OCI-LY7 (cell line): ENCODE measurements around the gene XIRP2. TPM values are rescaled to one million over a fixed set of nuclear protein-coding genes. Genes with fewer than 3 reads are reported as not detected.

ENCODE experiments used
- BruUV-seq: library from RNA; stranded (reverse); fragments of 400-500 nt; replicated peaks from 2 replicates; lab custom pipeline; 2021; lab: Mats Ljungman, UMichigan
- CTCF ChIA-PET: fragments of 300-600 bp; sonication (Branson Sonifier 250); formaldehyde crosslinking; loops from one replicate; lab custom pipeline; 2022; ENCODE audit warnings: antibody characterized with exemption; ENCODE audit not compliant: unreplicated experiment; lab: Charles Lee
- POLR2A ChIA-PET: fragments of 300-600 bp; sonication (Branson Sonifier 250); formaldehyde crosslinking; loops from one replicate; lab custom pipeline; 2022; ENCODE audit warnings: antibody characterized with exemption; lab: Charles Lee
- DNase-seq: peaks from one replicate; pipeline ENCODE4 v3.0.0-alpha.2; 2015; ENCODE audit warnings: low spot score
- H2AFZ ChIP-seq: fragments of 200-600 bp; sonication (generic), shearing (Covaris generic); 2 replicates; pipeline ENCODE4 v1.6.1; 2014; ENCODE audit warnings: mild to moderate bottlenecking, antibody characterized with exemption, low read length, moderate library complexity
- H3K27ac ChIP-seq: fragments of 200-600 bp; sonication (generic); 2 replicates; pipeline ENCODE4 v1.5.1; 2014; ENCODE audit warnings: mixed run types, low read depth, mild to moderate bottlenecking, moderate library complexity, low read length, inconsistent platforms; ENCODE audit not compliant: poor library complexity, severe bottlenecking
- H3K36me3 ChIP-seq: fragments of 200-600 bp; sonication (generic); 2 replicates; pipeline ENCODE4 v1.6.1; 2014; ENCODE audit warnings: mild to moderate bottlenecking, antibody characterized with exemption, low read length, moderate library complexity, mixed read lengths; ENCODE audit not compliant: insufficient read depth
- H3K4me1 ChIP-seq: fragments of 200-600 bp; sonication (generic); 2 replicates; pipeline ENCODE4 v1.5.1; 2014; ENCODE audit warnings: mild to moderate bottlenecking, low read length; ENCODE audit not compliant: insufficient read depth, poor library complexity, severe bottlenecking
- H3K4me2 ChIP-seq: fragments of 200-600 bp; sonication (generic); 2 replicates; pipeline ENCODE4 v1.6.1; 2014; ENCODE audit warnings: mild to moderate bottlenecking, low read length
- H3K4me3 ChIP-seq: fragments of 200-600 bp; sonication (generic); 2 replicates; pipeline ENCODE4 v1.5.1; 2014; ENCODE audit warnings: mild to moderate bottlenecking, low read depth, low read length; ENCODE audit not compliant: poor library complexity, severe bottlenecking
- H3K79me2 ChIP-seq: fragments of 200-600 bp; sonication (generic); 2 replicates; pipeline ENCODE4 v1.6.1; 2016; ENCODE audit warnings: low read depth, mild to moderate bottlenecking, low read length, moderate library complexity, mixed read lengths; ENCODE audit not compliant: insufficient read depth
- H3K9me2 ChIP-seq: fragments of 200-600 bp; sonication (generic); 2 replicates; pipeline ENCODE4 v1.6.1; 2016; ENCODE audit warnings: mild to moderate bottlenecking, low read length, mixed read lengths; ENCODE audit not compliant: insufficient read depth
- H3K9me3 ChIP-seq: fragments of 200-600 bp; sonication (generic); 2 replicates; pipeline ENCODE4 v1.6.1; 2014; ENCODE audit warnings: mild to moderate bottlenecking, mixed run types, low read length, mixed read lengths
- H4K20me1 ChIP-seq: fragments of 200-600 bp; sonication (generic); 2 replicates; pipeline ENCODE4 v1.6.1; 2014; ENCODE audit warnings: mild to moderate bottlenecking, antibody characterized with exemption, low read length, moderate library complexity, mixed read lengths; ENCODE audit not compliant: insufficient read depth
- CTCF ChIP-seq: fragments of 200-600 bp; sonication (generic); conservative IDR thresholded peaks from 2 replicates; pipeline ENCODE4 v1.5.1; 2014; ENCODE audit warnings: mild to moderate bottlenecking, antibody characterized with exemption, low read length, moderate library complexity, mixed read lengths
- EZH2phosphoT487 ChIP-seq: fragments of 200-600 bp; sonication (generic); IDR thresholded peaks from 2 replicates; pipeline ENCODE4 v1.6.1; 2018; ENCODE audit warnings: low read depth, borderline replicate concordance, mild to moderate bottlenecking, mixed run types, antibody characterized with exemption, low read length, moderate library complexity, mixed read lengths
- intact Hi-C: fragments of 100-400 bp; cut with micrococcal nuclease; formaldehyde crosslinking; loops from one replicate; pipeline ENCODE4 v1.10.0; 2022; ENCODE audit not compliant: unreplicated experiment
- total RNA-seq, 2 experiments: library from RNA; depleted of rRNA in 1 of 2; stranded (reverse); fragments of >200 nt in 1 of 2; shearing (Covaris generic) in 1 of 2; gene quantifications; 2 replicates each; pipeline ENCODE4 v1.2.3, GENCODE V29; 2014 to 2022

XIRP2 gene
- total RNA-seq, 2 experiments from 2014 or later, result not detected

GRCh38 chr2:167132906-167133555, 244.8 kb downstream of the XIRP2 start:
- BruUV-seq, result no TSS peak
- Histone ChIP-seq H2AFZ (no peak overlapping the region), H3K4me2 (no peak overlapping the region), H3K4me1 (no peaks in the 10 kb centered on the region), H3K36me3 (no peaks in the 10 kb centered on the region), H4K20me1 (no peaks in the 10 kb centered on the region), H3K9me2 (no peaks in the 10 kb centered on the region), H3K79me2 (no peaks in the 10 kb centered on the region), H3K27ac (no peak overlapping the region), H3K9me3 (no peaks in the 10 kb centered on the region), H3K4me3 (no peak overlapping the region)
- POLR2A ChIA-PET, result interaction anchor here (0.7 kb wide), 1 partner anchor 45 kb away, joined by 4 read pairs; no protein-coding TSS in a partner anchor
- CTCF ChIA-PET, result no interaction called here
- intact Hi-C loops, result no loop called here
- DNase-seq, result no peak
- no peak for TF ChIP-seq CTCF
- no peak for TF ChIP-seq EZH2phosphoT487

- no peak for TF ChIP-seq CTCF
- TF ChIP-seq EZH2phosphoT487, result no peak
- BruUV-seq, result no TSS peak
- DNase-seq, result no peak
These were observed 245.3 kb downstream of the XIRP2 start for GRCh38 chr2:167133614-167134013.

GRCh38 chr2:167134381-167135072, 246.2 kb downstream of the XIRP2 start:
- no peak for DNase-seq
- Histone ChIP-seq H3K79me2 (no peaks in the 10 kb centered on the region), H2AFZ (no peak overlapping the region), H3K4me3 (no peak overlapping the region), H3K9me3 (no peaks in the 10 kb centered on the region), H3K4me2 (no peak overlapping the region), H3K36me3 (no peaks in the 10 kb centered on the region), H3K4me1 (no peaks in the 10 kb centered on the region), H3K9me2 (no peaks in the 10 kb centered on the region), H3K27ac (no peak overlapping the region), H4K20me1 (no peaks in the 10 kb centered on the region)
- POLR2A ChIA-PET, result interaction anchor here (1.0 kb wide), 1 partner anchor 1178 kb away, joined by 3 read pairs; no protein-coding TSS in a partner anchor
- BruUV-seq, result no TSS peak
- intact Hi-C loops, result no loop called here
- CTCF ChIA-PET, result no interaction called here
- TF ChIP-seq CTCF, result no peak
- no peak for TF ChIP-seq EZH2phosphoT487

More at GRCh38 chr2:167133614-167134013, 245.3 kb downstream of the XIRP2 start:
- H3K9me2 ChIP-seq, result no peaks in the 10 kb centered on the region
- no peak overlapping the region for H3K27ac ChIP-seq
- no peaks in the 10 kb centered on the region for H3K36me3 ChIP-seq
- H2AFZ ChIP-seq, result no peak overlapping the region
- H4K20me1 ChIP-seq, result no peaks in the 10 kb centered on the region
- POLR2A ChIA-PET, result interaction anchor here (1.0 kb wide), 1 partner anchor 1179 kb away, joined by 3 read pairs; no protein-coding TSS in a partner anchor
- no peak overlapping the region for H3K4me3 ChIP-seq
- H3K4me2 ChIP-seq, result no peak overlapping the region
- H3K79me2 ChIP-seq, result no peaks in the 10 kb centered on the region
- no peaks in the 10 kb centered on the region for H3K9me3 ChIP-seq
- intact Hi-C loops, result no loop called here
- CTCF ChIA-PET, result no interaction called here
- no peaks in the 10 kb centered on the region for H3K4me1 ChIP-seq
